Neural cell (in vitro differentiated cells): ENCODE results near the gene AMBP.

Experiments used
- CTCF ChIP-seq: fragments of 450-650 bp; IDR thresholded peaks from 2 replicates; pipeline ENCODE4 v1.5.1; 2014; ENCODE audit warnings: antibody characterized with exemption, mild to moderate bottlenecking, moderate library complexity; ENCODE audit not compliant: poor library complexity, severe bottlenecking
- EP300 ChIP-seq: fragments of 450-650 bp; conservative IDR thresholded peaks from 2 replicates; pipeline ENCODE4 v1.6.1; 2014; ENCODE audit warnings: antibody characterized with exemption, mild to moderate bottlenecking, moderate library complexity; ENCODE audit not compliant: poor library complexity, severe bottlenecking
- EZH2 ChIP-seq: fragments of 200-600, 300-800 bp; shearing (Covaris generic), sonication (generic); IDR thresholded peaks from 2 replicates; pipeline ENCODE4 v1.6.1; 2014; ENCODE audit warnings: antibody characterized with exemption, low read length, borderline replicate concordance, mild to moderate bottlenecking; ENCODE audit not compliant: insufficient read depth, poor library complexity, severe bottlenecking
- POLR2AphosphoS5 ChIP-seq: IDR thresholded peaks from 2 replicates; pipeline ENCODE4 v1.6.1; 2012
- REST ChIP-seq: IDR thresholded peaks from 2 replicates; pipeline ENCODE4 v1.6.1; 2012; ENCODE audit warnings: borderline replicate concordance
- SMC3 ChIP-seq: fragments of 450-650 bp; conservative IDR thresholded peaks from 2 replicates; pipeline ENCODE4 v1.6.1; 2014; ENCODE audit warnings: antibody characterized with exemption, mild to moderate bottlenecking, moderate library complexity; ENCODE audit not compliant: poor library complexity
- TAF1 ChIP-seq: IDR thresholded peaks from 2 replicates; pipeline ENCODE4 v1.6.1; 2012; ENCODE audit warnings: low read depth

- no peak for TF ChIP-seq EZH2
- no peak for TF ChIP-seq CTCF
- no peak for TF ChIP-seq POLR2AphosphoS5
- no peak for TF ChIP-seq REST
- no peak for TF ChIP-seq EP300
- no peak for TF ChIP-seq SMC3
- no peak for TF ChIP-seq TAF1
Observed at GRCh38 chr9:114030364-114030763, 47.7 kb downstream of the AMBP start.
